Osteocyte (in vitro differentiated cells): ENCODE data around the gene NPAS2. TPM values are rescaled to one million over a fixed set of nuclear protein-coding genes. Genes with fewer than 3 reads are reported as not detected.

Source experiments
- DNase-seq: peaks from one replicate; pipeline ENCODE4 v3.0.0; 2021; ENCODE audit warnings: mixed read lengths; ENCODE audit not compliant: unreplicated experiment; ENCODE audit errors: extremely low spot score
- H3K27ac Mint-ChIP-seq: one replicate; pipeline ENCODE4 v1.8.0; 2021; ENCODE audit warnings: mild to moderate bottlenecking, mixed read lengths; ENCODE audit not compliant: unreplicated experiment
- H3K27me3 Mint-ChIP-seq: one replicate; pipeline ENCODE4 v1.8.0; 2021; ENCODE audit warnings: mixed read lengths; ENCODE audit not compliant: unreplicated experiment
- H3K36me3 Mint-ChIP-seq: one replicate; pipeline ENCODE4 v1.8.0; 2021; ENCODE audit warnings: mixed read lengths; ENCODE audit not compliant: unreplicated experiment
- H3K4me1 Mint-ChIP-seq: one replicate; pipeline ENCODE4 v1.8.0; 2021; ENCODE audit warnings: mixed read lengths; ENCODE audit not compliant: unreplicated experiment
- H3K4me3 Mint-ChIP-seq: one replicate; pipeline ENCODE4 v1.8.0; 2021; ENCODE audit warnings: mild to moderate bottlenecking, moderate library complexity, mixed read lengths; ENCODE audit not compliant: unreplicated experiment
- H3K9me3 Mint-ChIP-seq: one replicate; pipeline ENCODE4 v1.8.0; 2021; ENCODE audit warnings: mixed read lengths; ENCODE audit not compliant: unreplicated experiment
- CTCF ChIP-seq: fragments of 200-600 bp; sonication (generic); IDR thresholded peaks from 2 replicates; pipeline ENCODE4 v1.5.0; 2021; ENCODE audit warnings: antibody characterized with exemption, mild to moderate bottlenecking, moderate library complexity
- total RNA-seq: library from RNA; stranded (reverse); gene quantifications from 2 replicates; pipeline ENCODE4 v1.2.1, GENCODE V29; 2021

The NPAS2 gene
- total RNA-seq, 1 donor from 2014 or later: 16.6 TPM

GRCh38 chr2:100875516-100876230, 55.7 kb downstream of the NPAS2 start:
- no peaks in the 10 kb centered on the region for H3K27me3 Mint-ChIP-seq
- H3K27ac Mint-ChIP-seq: no peak overlapping the region
- H3K4me1 Mint-ChIP-seq: peaks cover 28% of the 10 kb centered on the region
- no peak overlapping the region for H3K4me3 Mint-ChIP-seq
- DNase-seq: no peak
- H3K9me3 Mint-ChIP-seq: no peaks in the 10 kb centered on the region
- no peak for TF ChIP-seq CTCF
- H3K36me3 Mint-ChIP-seq: peaks cover 4% of the 10 kb centered on the region

GRCh38 chr2:100876231-100876860, 56.4 kb downstream of the NPAS2 start:
- H3K4me1 Mint-ChIP-seq: peaks cover 31% of the 10 kb centered on the region
- H3K36me3 Mint-ChIP-seq: peaks cover 4% of the 10 kb centered on the region
- TF ChIP-seq CTCF: no peak
- no peak for DNase-seq
- H3K27me3 Mint-ChIP-seq: no peaks in the 10 kb centered on the region
- H3K9me3 Mint-ChIP-seq: no peaks in the 10 kb centered on the region
- no peak overlapping the region for H3K4me3 Mint-ChIP-seq
- H3K27ac Mint-ChIP-seq: no peak overlapping the region

GRCh38 chr2:100877555-100877954, 57.6 kb downstream of the NPAS2 start:
- Mint-ChIP-seq H3K9me3 (no peaks in the 10 kb centered on the region), H3K4me1 (peaks cover 34% of the 10 kb centered on the region), H3K27me3 (no peaks in the 10 kb centered on the region), H3K36me3 (no peaks in the 10 kb centered on the region), H3K27ac (no peak overlapping the region), H3K4me3 (no peak overlapping the region)
- no peak for DNase-seq
- TF ChIP-seq CTCF: no peak

GRCh38 chr2:100878000-100878791, 58.3 kb downstream of the NPAS2 start:
- Mint-ChIP-seq H3K27ac (no peak overlapping the region), H3K9me3 (no peaks in the 10 kb centered on the region), H3K4me1 (peaks cover 34% of the 10 kb centered on the region), H3K27me3 (no peaks in the 10 kb centered on the region), H3K36me3 (no peaks in the 10 kb centered on the region), H3K4me3 (no peak overlapping the region)
- DNase-seq: no peak
- TF ChIP-seq CTCF: no peak

- no peaks in the 10 kb centered on the region for H3K27me3 Mint-ChIP-seq
- H3K4me1 Mint-ChIP-seq: peaks cover 41% of the 10 kb centered on the region
- no peaks in the 10 kb centered on the region for H3K9me3 Mint-ChIP-seq
- TF ChIP-seq CTCF: no peak
- no peaks in the 10 kb centered on the region for H3K36me3 Mint-ChIP-seq
- H3K4me3 Mint-ChIP-seq: no peak overlapping the region
- DNase-seq: no peak
- no peak overlapping the region for H3K27ac Mint-ChIP-seq
These were observed 59.4 kb downstream of the NPAS2 start for GRCh38 chr2:100879296-100879695.
